T1000 (cell line): ENCODE results near the gene PROCA1.
"Not testable (repeated sequence)": the region's sequence is repeated elsewhere in the genome, so short reads cannot be mapped to it uniquely, and the experiment has no call there.

ENCODE experiments used
- DNase-seq: peaks from one replicate; lab custom pipeline; 2025; ENCODE audit warnings: mixed read lengths; lab: John Stamatoyannopoulos, UW

The PROCA1 gene

DNA sequence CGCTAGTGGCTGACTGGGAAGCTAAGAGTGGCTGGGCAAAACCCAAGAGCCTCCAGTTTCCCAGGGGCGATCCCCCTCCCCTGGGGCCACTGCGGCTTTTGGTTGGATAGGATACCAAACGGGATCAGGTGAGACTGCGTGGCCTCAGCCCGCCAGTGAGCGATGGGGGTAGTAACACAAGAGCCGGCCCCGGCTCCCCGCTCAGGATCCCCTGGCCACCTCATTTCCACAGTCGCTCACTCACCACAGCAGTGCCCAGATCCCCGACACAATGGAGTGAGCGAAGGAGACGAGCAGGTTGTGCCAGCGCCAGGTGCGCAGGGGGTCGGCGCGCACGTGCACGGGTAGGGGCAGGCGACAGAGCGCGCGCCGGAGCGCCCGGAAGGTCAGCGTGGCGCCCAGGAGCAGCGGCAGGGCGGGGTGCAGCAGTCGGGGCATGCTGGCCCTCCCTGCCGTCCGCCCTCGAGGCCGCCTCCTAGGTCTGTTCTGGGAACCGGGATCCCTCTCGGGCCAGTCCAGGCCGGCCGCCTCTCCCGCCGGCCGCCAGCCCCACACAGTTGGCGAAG, 14.1 kb upstream of the PROCA1 start:
- DNase-seq, result no peak

DNA sequence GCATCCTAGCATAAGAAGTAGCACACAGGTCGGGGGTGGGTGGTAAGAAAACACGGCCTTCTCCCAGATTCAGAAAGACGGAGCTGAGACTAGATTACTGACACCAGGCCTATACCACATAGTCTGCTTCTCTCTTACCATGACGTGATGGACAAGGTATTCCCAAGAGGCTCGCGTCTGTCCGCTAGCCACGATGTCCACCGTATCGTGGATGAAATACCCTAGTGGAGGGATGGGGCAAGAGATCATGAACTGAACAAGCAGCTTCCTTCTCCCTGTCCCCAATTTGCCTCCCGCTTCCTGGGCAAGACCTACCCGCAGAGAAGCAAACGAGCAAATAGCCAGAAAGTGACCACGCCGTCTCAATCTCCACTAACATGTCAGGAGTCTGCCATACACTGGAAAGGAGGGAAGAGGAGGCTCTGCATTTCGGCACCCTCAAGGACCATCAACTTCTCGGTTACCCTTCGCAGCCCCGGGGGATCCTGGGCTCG, 13.5 kb upstream of the PROCA1 start:
- no peak for DNase-seq

DNA sequence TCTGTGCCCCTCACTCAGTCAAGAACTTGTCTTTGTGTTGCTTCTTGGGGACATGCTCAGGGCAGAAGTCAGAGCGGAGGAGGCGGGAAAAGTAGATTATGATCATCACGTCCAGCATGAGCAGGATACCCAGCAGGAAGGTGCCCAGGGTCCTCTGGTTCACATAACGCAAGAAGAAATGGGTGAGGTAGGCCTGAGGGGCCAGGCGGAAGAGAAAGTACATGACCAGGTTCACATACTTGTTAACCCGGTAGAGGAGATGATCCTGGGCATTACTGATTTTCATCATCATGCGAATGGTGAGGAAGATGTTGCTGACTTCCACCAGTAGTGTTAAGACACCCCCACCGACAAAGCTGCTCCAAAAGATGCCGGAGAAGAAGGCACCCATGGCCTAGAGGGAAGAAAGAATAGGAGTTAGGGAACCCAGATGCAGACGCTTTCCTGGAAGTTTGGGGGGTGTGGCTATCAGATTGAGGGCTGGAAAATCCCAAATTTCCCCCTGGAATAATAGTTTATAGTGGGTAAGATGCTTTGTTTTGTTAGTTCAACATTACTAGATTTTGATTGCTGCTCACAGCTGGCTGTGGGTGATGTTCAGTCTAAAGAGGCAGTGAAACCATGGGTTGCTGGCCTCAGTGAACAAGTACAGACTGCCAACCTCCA, 12.9 kb upstream of the PROCA1 start:
- DNase-seq, result no peak

DNA sequence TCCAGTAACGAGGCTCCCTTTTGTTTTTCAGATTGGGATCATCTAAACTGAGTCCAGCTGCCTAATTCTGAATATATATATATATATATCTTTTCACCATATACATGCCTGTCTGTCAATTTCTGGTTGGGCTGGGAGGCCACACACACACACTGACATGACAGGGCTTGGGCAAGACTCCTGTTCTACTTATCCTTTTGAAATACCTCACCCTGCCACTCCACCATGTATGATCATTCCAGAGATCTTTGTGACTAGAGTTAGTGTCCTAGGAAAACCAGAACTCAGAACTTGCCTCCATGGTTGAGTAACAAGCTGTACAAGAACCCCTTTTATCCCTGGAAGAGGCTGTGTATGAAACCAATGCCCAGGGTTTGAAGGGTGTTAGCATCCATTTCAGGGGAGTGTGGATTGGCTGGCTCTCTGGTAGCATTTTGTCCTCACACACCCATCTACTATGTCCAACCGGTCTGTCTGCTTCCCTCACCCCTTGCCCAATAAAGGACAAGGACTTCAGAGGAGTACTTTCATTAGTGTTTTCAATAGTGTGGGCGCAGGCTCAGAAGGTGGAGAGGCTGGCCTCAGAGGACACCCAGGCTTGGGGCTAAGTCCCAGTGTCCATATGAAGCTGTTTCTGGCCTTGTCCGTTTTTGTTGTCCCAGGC, 12.3 kb upstream of the PROCA1 start:
- DNase-seq, result not testable (repeated sequence)

DNA sequence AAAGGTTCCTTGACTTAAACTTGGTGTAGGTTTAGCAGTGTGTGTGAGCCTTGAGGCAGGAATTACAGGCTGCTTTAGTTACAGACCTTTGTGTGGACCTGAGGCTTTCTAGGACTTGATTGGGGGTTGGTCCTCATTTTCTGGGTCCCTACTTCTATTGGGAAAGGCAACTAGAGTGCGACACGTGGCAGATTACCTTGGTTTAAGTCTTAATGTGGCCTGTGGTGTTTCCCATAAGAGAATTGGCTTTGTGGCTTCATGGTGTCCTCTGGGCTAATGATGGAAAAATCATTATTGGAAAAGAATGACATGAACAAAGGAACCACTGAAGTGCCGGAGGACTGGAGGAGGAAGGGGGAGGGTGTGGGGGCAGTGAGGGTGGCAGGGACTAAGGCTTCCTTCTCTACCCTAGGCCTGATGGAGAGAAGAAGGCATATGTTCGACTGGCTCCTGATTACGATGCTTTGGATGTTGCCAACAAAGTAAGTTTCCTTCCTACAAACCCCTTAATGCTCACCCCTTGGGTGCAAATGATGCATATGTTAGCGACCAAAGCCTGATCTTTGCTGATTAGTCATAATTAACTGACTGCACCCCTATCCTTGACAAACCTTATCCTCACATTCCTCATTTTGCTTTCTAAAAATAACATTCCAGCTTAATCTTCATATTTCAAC, 11.6 kb upstream of the PROCA1 start:
- no peak for DNase-seq

DNA sequence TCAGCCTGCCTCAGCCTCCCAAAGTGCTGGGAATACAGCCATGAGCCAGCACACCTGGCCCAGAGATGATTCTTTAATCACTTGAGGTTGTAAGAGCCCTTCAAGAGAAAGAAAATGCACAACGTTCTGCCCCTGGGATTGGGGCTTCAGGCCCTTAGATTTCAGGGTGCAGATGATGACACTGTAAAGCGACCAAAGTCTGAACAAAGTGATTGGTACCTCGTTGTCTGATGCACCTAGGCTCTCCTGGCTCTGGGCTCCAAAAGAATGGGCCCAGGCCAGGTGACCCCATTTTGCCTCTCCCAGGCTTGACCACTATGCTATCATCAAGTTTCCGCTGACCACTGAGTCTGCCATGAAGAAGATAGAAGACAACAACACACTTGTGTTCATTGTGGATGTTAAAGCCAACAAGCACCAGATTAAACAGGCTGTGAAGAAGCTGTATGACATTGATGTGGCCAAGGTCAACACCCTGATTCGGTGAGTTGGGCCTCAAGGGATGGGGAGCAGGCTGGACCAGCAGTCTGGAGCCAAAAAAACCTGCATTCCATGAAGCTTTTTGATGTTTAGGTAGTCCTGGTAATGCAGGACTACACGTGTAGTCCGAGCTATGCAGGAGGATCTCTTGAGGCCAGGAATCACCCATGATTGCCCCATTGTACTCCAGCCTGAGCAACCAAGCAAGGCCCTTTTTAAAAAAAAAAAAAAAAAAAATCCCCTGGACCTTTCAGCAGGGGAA, 10.9 kb upstream of the PROCA1 start:
- no peak for DNase-seq

DNA sequence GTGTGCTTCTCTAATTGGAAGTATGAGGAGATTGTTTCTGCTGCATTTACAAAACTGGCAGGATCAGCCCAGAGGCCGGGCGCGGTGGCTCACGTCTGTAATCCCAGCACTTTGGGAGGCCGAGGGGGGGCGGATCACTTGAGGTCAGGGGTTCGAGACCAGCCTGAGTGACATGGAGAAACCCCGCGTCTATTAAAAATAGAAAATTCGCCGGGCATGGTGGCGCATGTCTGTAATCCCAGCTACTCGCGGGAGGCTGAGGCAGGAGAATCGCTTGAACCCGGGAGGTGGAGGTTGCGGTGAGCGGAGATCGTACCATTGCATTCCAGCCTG, 9.3 kb upstream of the PROCA1 start:
- not testable (repeated sequence) for DNase-seq

DNA sequence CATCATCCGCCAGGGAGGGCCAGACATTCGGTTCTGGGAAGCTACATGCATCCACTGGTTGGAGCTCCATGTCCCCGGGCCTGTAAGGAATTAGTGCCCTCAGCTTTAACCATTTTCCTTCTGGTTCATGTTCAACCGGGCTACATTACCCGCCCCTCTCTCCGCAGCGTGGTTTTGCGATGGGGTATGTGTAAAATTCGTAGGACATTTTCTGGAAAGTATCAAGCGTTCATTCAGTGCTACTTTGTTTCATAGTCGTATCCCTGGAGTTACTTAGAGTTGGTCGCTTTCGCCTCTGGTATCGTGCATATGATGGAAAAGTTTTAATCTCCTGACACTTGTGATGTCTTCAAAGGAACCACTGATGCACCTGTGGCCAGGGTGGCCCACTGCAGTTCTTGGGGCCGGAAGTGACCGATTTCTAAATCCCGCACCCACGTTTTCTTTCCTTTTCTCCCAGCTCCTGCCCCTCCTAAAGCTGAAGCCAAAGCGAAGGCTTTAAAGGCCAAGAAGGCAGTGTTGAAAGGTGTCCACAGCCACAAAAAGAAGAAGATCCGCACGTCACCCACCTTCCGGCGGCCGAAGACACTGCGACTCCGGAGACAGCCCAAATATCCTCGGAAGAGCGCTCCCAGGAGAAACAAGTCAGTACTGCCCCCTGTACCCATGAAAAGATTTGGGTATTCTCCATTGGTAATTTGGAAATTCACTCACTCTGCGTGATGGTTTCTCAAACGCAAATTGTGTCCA, 8.7 kb upstream of the PROCA1 start:
- no peak for DNase-seq

DNA sequence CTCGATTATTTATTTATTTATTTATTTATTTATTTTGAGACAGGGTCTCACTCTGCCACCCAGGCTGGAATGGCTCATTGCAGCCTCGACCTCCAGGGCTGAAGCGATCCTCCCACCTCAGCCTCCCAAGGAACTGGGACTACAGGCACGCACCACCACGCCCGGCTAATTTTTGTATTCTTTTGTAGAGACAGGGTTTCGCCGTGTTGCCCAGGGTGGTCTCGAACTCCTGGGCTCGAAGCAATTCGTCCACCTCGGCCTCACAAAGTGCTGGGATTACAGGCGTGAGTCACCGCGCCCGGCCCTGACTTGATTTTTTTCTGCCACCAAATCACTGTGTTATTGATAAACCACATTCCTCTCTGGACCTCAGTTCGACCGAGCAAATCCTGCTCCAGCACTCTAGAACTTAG, 7.3 kb upstream of the PROCA1 start:
- DNase-seq, result no peak

DNA sequence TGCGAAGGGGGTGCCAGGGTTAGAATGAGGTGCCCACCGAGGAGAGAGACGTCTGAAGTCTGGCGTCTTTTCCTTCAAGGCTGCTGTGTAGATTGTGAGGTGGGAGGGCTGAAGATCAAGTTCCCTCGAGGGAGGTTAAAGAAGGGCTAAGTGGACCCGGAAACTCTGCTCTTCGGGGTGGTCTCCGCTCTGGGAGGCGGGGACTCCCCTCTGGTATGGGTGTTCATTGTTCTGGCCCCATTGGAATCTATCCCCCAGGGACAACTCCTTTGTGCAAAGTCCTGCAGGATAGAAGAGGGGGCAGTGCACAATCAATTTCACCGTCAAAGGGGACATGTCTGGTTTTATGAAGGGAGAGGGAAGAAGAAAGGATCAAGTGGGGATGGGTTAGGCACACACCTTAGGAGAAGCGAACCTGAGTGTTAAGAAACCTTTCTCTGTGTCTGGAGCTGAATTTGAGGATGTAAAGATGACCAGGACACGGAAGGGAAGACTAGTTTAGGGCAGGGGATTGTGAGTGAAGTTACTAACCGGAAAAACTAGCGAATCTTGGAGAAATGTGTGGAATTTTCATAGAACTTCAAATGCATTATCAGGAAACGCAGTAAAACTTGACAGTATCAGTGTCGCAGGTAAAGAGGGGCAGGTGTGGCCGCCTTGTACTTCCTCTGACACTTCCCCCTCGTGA, 6.8 kb upstream of the PROCA1 start:
- no peak for DNase-seq

DNA sequence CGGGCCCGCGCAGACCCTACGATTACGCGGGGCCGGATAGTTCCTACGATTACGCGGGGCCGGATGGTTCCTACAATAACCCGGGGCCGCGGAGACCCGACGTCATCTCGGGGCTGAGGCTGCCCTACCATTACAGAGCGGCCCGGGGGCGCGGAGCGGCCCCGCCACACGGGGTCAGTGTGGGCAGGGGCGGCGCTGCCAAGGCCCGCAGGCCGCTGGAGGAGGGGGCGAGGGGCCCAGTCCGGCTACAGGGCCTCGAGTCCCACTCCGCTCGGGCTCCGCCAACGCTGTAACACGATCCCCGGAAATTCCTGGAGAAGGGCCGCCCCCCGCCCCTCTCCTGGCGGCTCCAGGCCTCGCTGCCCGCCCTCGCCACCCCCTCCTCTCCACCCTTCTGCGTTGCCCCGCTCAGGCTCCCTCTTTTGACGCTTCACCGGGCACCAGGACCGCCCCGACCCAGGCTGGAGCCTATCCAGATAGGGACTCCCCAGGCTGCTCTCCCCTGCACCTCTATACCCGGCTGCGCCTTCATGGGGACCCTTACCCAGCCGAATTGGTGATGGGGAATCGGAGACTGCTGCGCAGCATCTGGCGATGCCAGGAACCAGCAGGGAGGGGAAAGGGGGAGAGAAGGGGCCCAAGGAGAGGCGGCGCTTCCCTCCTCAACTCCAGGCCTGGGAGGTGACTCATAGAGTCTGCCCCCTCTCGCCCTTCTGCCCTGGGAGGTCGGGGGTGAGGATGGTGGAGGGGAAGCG, 6.1 kb upstream of the PROCA1 start, which contains the start of gene RAB34:
TSS of gene RAB34 (minus strand) at position 291 of the 755 bp plus-strand sequence. CDS start 602 bp downstream, outside the sequence.
- peak; percentile 83 for DNase-seq

DNA sequence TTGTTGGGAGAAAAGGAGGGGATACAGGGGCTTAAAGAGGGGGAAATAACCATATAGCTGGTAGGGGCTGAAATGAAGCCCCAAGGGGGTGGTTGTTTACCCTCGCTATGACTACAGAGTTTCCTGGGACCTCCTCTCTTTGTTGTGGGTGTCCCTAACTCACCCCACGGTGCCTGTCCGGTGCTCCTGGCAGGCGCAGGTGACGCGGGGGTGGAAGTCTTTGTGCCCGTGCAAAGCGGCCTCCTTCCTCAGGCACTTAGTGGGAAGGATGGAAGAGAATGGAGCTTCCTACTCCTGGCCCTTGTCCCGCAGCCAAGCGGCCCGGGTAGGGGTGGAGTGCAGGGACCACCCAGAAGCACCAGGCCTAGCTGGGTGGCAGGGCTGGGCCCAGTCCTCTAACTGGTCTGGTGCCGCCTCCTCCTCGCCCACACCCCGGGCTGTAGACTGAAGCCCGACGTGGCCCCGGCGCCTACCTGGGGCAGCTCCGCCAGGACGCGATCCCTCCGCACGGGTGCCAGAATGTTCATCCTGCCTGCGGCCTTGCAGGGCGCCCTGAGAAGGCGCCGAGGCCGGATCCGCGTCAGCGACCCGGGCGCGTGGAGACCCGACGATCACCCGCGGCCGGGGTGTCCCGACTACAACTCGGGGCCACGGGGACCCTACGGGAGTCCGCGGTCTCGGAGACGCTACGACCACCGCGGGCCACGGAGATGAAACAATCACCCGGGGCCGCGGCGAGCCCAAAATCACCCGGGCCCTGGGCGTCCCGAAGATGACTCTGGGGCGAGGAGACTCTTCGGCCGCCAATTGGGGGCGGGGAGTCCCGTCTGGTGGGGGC, 5.3 kb upstream of the PROCA1 start:
- DNase-seq, result no peak

DNA sequence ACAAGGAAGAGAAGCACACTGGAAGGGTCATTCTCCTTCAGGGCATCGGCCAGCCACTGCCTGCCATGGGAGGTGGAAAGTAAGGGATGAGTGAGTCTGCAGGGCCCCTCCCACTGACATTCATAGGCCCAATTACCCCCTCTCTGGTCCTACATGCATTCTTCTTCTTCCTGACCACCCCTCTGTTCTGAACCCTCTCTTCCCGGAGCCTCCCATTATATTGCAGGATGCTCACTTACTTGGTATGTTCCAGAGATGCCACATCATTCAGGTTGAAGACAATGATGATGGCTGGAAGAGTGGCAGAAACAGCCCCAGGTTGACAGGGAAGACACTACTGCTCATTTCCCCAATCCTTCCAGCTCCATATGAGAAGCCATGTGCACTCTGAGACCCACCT, 3.5 kb upstream of the PROCA1 start:
- DNase-seq, result no peak

DNA sequence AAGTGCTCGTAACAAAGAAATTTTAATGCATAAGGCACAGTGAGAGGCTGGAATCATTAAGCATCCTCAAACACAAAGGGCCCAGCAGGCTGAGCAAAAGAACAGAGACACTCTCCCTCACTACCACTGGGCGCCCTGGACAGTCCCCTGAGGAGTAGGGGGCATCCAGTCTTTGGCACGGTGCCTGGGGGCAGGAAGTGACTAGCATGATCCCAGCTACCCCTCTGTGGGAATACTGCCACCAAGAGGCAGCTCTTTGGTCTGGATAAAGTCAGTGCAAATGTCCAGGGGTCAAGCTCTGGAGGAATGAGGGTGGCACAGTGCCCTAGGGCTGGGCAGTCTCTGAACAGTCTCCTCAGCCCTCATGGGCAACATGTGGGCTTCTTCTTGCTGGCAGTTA, 2.6 kb upstream of the PROCA1 start:
- DNase-seq, result no peak

DNA sequence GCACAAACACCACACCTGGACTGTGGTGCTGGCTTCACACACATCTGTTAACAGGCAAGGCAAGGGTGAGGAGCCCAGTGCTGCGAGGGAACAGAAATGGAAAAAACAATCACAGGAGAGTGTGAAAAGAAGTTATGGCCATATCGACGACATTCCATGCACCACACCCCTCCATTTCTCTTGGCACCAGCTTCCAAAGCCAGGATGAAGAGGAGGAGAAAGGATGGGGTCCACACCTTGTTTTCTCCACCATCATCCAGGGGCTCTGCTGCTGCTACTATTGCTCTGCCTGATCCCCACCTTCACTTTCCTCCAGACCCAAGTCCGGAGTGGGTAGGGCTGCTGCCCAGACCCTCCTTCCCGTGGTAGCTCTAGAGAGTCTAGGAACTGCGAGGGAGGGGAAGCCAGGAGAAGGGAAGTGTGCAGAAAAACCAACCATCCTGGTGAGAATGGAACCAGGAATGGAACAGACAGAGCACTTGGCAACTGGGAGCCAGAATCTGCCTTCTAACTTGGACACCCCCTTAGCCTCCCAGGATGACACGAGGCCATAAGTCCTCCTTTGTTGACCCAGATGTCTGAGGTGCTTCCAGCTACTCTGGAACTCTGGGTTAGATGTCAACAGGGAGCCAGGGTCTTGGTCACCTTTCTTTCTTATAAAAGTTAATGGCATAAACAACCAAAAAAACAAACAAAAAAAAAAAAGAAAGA, 1.2 kb upstream of the PROCA1 start:
- no peak for DNase-seq

DNA sequence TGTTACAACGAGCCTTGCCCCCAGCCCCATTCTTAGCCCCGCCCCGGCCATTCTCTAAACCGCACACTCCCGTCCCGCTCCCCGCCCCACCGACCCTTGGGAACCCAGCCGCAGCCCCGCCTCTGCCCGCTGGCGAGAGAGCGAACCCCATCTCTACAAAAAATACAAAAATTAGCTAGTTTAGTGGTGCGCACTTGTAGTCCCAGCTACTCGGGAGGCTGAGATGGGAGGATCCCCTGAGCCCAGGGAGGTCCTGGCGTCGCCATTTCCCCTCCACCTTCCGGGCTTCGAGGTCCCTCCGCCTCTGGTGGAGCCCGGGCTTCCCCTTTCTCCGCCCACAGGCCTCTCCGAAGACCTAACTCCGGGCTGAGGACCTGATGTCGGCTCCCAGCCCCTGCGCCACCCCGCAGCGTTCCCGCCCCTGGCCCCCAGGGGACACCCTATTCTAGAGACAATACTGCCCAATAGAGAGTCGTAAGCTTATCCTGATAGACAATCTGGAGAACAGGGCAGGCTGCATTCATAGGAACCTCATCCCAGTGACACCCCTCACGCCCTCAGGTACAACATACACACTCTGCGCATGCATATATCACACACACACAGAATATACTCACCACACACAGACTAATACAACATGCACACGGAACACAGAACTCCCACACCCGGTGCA, 480 bp upstream of the PROCA1 start:
- DNase-seq, result no peak

DNA sequence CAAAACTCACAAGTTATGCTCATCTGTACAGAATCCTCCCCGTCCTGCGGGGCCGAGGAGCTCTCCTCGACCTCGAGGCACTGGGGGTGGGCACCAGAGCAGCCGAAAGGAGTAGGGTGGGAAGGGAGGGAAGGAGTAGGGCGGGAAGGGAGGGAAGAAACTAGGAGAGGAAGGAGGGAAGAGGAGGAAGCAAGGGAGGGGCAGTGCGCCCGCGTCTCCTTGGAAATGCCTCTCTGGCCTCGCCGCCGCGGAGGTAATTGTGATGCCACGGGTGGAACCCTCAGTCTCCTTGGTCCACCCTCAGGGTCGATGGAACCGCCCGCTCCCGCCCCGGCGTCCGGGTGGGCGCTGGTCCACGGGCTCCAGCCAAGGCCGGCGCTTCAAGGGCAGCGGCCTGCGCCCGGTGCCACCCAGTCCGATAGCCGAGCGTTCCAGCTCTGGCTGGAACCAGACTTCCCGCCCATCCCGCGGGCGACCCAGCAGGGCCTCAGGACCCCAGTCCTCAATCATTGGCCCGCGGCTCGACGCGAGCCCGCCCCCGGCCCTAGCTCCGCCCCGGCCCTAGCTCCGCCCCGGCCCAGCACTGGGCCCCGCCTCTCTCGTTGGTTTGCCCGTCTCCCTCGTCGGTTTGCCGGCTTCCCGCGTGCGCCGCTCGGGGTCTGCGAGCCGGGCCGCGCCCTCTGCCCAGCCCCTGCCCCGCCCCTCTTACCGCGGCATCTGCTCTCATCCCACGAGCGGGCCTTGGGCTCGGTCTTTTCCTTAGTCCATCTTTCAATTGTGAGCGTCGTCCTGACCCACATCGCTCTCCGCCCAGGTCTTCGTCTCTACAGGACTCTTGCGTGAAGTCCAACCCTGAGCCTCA, 596 bp downstream of the PROCA1 start:
- DNase-seq, result peak; percentile 92
